OCI-LY7 (cell line): ENCODE data around the gene NGB. TPM values are rescaled to one million over a fixed set of nuclear protein-coding genes. Genes with fewer than 3 reads are reported as not detected.

Experiments used
- BruUV-seq: library from RNA; stranded (reverse); fragments of 400-500 nt; replicated peaks from 2 replicates; lab custom pipeline; 2021; lab: Mats Ljungman, UMichigan
- CTCF ChIA-PET: fragments of 300-600 bp; sonication (Branson Sonifier 250); formaldehyde crosslinking; loops from one replicate; lab custom pipeline; 2022; ENCODE audit warnings: antibody characterized with exemption; ENCODE audit not compliant: unreplicated experiment; lab: Charles Lee
- POLR2A ChIA-PET: fragments of 300-600 bp; sonication (Branson Sonifier 250); formaldehyde crosslinking; loops from one replicate; lab custom pipeline; 2022; ENCODE audit warnings: antibody characterized with exemption; lab: Charles Lee
- DNase-seq: peaks from one replicate; pipeline ENCODE4 v3.0.0-alpha.2; 2015; ENCODE audit warnings: low spot score
- H2AFZ ChIP-seq: fragments of 200-600 bp; sonication (generic), shearing (Covaris generic); 2 replicates; pipeline ENCODE4 v1.6.1; 2014; ENCODE audit warnings: mild to moderate bottlenecking, antibody characterized with exemption, low read length, moderate library complexity
- H3K27ac ChIP-seq: fragments of 200-600 bp; sonication (generic); 2 replicates; pipeline ENCODE4 v1.5.1; 2014; ENCODE audit warnings: mixed run types, low read depth, mild to moderate bottlenecking, moderate library complexity, low read length, inconsistent platforms; ENCODE audit not compliant: poor library complexity, severe bottlenecking
- H3K36me3 ChIP-seq: fragments of 200-600 bp; sonication (generic); 2 replicates; pipeline ENCODE4 v1.6.1; 2014; ENCODE audit warnings: mild to moderate bottlenecking, antibody characterized with exemption, low read length, moderate library complexity, mixed read lengths; ENCODE audit not compliant: insufficient read depth
- H3K4me1 ChIP-seq: fragments of 200-600 bp; sonication (generic); 2 replicates; pipeline ENCODE4 v1.5.1; 2014; ENCODE audit warnings: mild to moderate bottlenecking, low read length; ENCODE audit not compliant: insufficient read depth, poor library complexity, severe bottlenecking
- H3K4me2 ChIP-seq: fragments of 200-600 bp; sonication (generic); 2 replicates; pipeline ENCODE4 v1.6.1; 2014; ENCODE audit warnings: mild to moderate bottlenecking, low read length
- H3K4me3 ChIP-seq: fragments of 200-600 bp; sonication (generic); 2 replicates; pipeline ENCODE4 v1.5.1; 2014; ENCODE audit warnings: mild to moderate bottlenecking, low read depth, low read length; ENCODE audit not compliant: poor library complexity, severe bottlenecking
- H3K79me2 ChIP-seq: fragments of 200-600 bp; sonication (generic); 2 replicates; pipeline ENCODE4 v1.6.1; 2016; ENCODE audit warnings: low read depth, mild to moderate bottlenecking, low read length, moderate library complexity, mixed read lengths; ENCODE audit not compliant: insufficient read depth
- H3K9me2 ChIP-seq: fragments of 200-600 bp; sonication (generic); 2 replicates; pipeline ENCODE4 v1.6.1; 2016; ENCODE audit warnings: mild to moderate bottlenecking, low read length, mixed read lengths; ENCODE audit not compliant: insufficient read depth
- H3K9me3 ChIP-seq: fragments of 200-600 bp; sonication (generic); 2 replicates; pipeline ENCODE4 v1.6.1; 2014; ENCODE audit warnings: mild to moderate bottlenecking, mixed run types, low read length, mixed read lengths
- H4K20me1 ChIP-seq: fragments of 200-600 bp; sonication (generic); 2 replicates; pipeline ENCODE4 v1.6.1; 2014; ENCODE audit warnings: mild to moderate bottlenecking, antibody characterized with exemption, low read length, moderate library complexity, mixed read lengths; ENCODE audit not compliant: insufficient read depth
- CTCF ChIP-seq: fragments of 200-600 bp; sonication (generic); conservative IDR thresholded peaks from 2 replicates; pipeline ENCODE4 v1.5.1; 2014; ENCODE audit warnings: mild to moderate bottlenecking, antibody characterized with exemption, low read length, moderate library complexity, mixed read lengths
- EZH2phosphoT487 ChIP-seq: fragments of 200-600 bp; sonication (generic); IDR thresholded peaks from 2 replicates; pipeline ENCODE4 v1.6.1; 2018; ENCODE audit warnings: low read depth, borderline replicate concordance, mild to moderate bottlenecking, mixed run types, antibody characterized with exemption, low read length, moderate library complexity, mixed read lengths
- intact Hi-C: fragments of 100-400 bp; cut with micrococcal nuclease; formaldehyde crosslinking; loops from one replicate; pipeline ENCODE4 v1.10.0; 2022; ENCODE audit not compliant: unreplicated experiment
- total RNA-seq, 2 experiments: library from RNA; depleted of rRNA in 1 of 2; stranded (reverse); fragments of >200 nt in 1 of 2; shearing (Covaris generic) in 1 of 2; gene quantifications; 2 replicates each; pipeline ENCODE4 v1.2.3, GENCODE V29; 2014 to 2022

NGB gene
- total RNA-seq, 2 experiments from 2014 or later, result not detected

GRCh38 chr14:77273796-77274195 lies 2.8 kb upstream of the NGB start:
- CTCF ChIA-PET, result no interaction called here
- Histone ChIP-seq H3K4me3 (no peak overlapping the region), H3K4me1 (peaks cover 7% of the 10 kb centered on the region), H4K20me1 (no peaks in the 10 kb centered on the region), H3K4me2 (no peak overlapping the region), H3K27ac (no peak overlapping the region), H3K9me2 (no peaks in the 10 kb centered on the region), H2AFZ (no peak overlapping the region), H3K79me2 (no peaks in the 10 kb centered on the region), H3K9me3 (no peaks in the 10 kb centered on the region), H3K36me3 (no peaks in the 10 kb centered on the region)
- DNase-seq, result no peak
- POLR2A ChIA-PET, result interaction anchor here (0.6 kb wide), 2 partner anchors 44 to 102 kb away, joined by 3 to 5 read pairs; no protein-coding TSS in a partner anchor
- no TSS peak for BruUV-seq
- intact Hi-C loops, result no loop called here
- no peak for TF ChIP-seq EZH2phosphoT487
- no peak for TF ChIP-seq CTCF

GRCh38 chr14:77272261-77272660 lies 1.3 kb upstream of the NGB start:
- Histone ChIP-seq H3K4me3 (no peak overlapping the region), H4K20me1 (no peaks in the 10 kb centered on the region), H3K9me2 (no peaks in the 10 kb centered on the region), H2AFZ (no peak overlapping the region), H3K4me2 (no peak overlapping the region), H3K36me3 (no peaks in the 10 kb centered on the region), H3K27ac (no peak overlapping the region), H3K4me1 (peaks cover 7% of the 10 kb centered on the region), H3K79me2 (no peaks in the 10 kb centered on the region), H3K9me3 (no peaks in the 10 kb centered on the region)
- no TSS peak for BruUV-seq
- intact Hi-C loops, result no loop called here
- ChIA-PET CTCF (no interaction called here), POLR2A (no interaction called here)
- DNase-seq, result no peak
- TF ChIP-seq EZH2phosphoT487 (no peak), CTCF (no peak)

- H4K20me1 ChIP-seq, result no peaks in the 10 kb centered on the region
- H3K36me3 ChIP-seq, result no peaks in the 10 kb centered on the region
- no peaks in the 10 kb centered on the region for H3K79me2 ChIP-seq
- peaks cover 7% of the 10 kb centered on the region for H3K4me1 ChIP-seq
- H2AFZ ChIP-seq, result no peak overlapping the region
- H3K4me3 ChIP-seq, result no peak overlapping the region
- CTCF ChIA-PET, result no interaction called here
- no TSS peak for BruUV-seq
- no peaks in the 10 kb centered on the region for H3K9me2 ChIP-seq
- H3K4me2 ChIP-seq, result no peak overlapping the region
- H3K27ac ChIP-seq, result no peak overlapping the region
- POLR2A ChIA-PET, result no interaction called here
- no peaks in the 10 kb centered on the region for H3K9me3 ChIP-seq
- no peak for DNase-seq
- intact Hi-C loops, result no loop called here
- TF ChIP-seq EZH2phosphoT487, result no peak
- no peak for TF ChIP-seq CTCF
Measured at GRCh38 chr14:77270361-77271112, 469 bp downstream of the NGB start.
